ENCODE measurements around the gene SPSB3.

Gene SPSB3

DNA sequence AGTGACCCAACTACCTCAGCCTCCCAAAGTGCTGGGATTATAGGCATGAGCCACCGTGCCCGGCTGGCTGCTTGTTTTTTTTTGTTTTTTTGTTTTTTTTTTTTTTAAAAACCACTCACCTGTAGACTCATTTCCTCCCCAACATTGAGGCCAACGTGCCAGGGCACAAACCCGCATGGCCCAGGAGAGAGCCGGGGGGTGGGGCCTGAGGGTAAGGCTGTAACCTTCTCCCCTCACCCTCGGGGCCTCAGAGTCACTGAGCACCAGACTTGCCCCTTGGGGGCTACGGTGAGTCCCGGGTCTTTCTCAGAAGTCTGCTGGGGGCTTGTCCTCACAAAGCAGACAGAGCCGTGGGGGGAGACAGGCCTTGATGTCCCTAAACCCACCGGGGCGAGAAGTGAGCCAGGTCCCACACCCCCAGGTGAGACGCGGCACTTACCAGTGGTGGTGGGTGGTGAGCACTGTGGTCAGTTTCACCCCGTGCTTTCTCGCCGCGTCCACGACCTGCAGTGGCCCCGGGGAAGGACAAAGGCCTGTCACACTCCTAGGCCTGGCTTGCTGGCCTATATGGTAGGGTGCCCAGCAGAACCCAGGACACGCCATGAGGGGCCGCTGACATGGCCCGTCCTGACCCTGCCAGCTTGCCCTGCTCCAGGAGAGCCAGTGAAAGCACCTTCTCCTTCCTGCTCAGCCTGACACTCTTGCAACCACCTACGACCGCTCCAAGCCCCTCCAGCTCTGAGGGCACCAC, 39.7 kb upstream of the SPSB3 start:
- Histone ChIP-seq H3K36me3 (ENCODE audit: control insufficient read depth in 1 of 2, insufficient read depth in 2 of 2, low read length in 2 of 2) (peaks cover 4 to 55% of the 10 kb centered on the region in 2 donors), H3K9me3 (ENCODE audit: control insufficient read depth in 1 of 2, low read length in 2 of 2) (no peaks in the 10 kb centered on the region)

DNA sequence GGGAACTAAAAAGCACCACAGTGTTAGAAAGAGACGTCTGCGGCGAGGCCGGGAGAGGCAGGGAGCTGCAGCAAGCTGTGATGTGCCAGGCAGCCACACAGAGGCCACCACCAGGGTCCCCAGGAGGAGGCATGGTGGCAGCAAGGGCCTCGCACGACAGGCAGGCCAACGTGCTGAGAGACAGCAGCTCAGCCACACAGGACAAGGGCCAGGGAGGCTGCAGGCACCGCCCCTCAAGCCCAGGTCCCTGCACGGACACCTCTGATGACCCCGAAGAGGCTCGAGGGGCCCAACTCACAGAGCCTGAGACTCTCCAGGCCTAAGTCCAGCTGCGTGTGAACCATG, 38.5 kb upstream of the SPSB3 start:
- no peaks in the 10 kb centered on the region for H3K27me3 ChIP-seq (ENCODE audit: low read depth, low read length)
- H3K4me1 ChIP-seq (ENCODE audit: control insufficient read depth in 1 of 2, insufficient read depth in 2 of 2, low read length in 2 of 2) = peaks cover 3 to 23% of the 10 kb centered on the region in 2 donors
- no peak overlapping the region for H3K4me3 ChIP-seq (ENCODE audit: low read depth in 1 of 2, low read length in 2 of 2)
- H3K27ac ChIP-seq (ENCODE audit: low read length) = no peak overlapping the region
- peaks cover 11 to 65% of the 10 kb centered on the region in 2 donors for H3K36me3 ChIP-seq (ENCODE audit: control insufficient read depth in 1 of 2, insufficient read depth in 2 of 2, low read length in 2 of 2)
- H3K9me3 ChIP-seq (ENCODE audit: control insufficient read depth in 1 of 2, low read length in 2 of 2) = no peaks in the 10 kb centered on the region

More for the DNA sequence above, 39.7 kb upstream of the SPSB3 start:
- H3K27ac ChIP-seq (ENCODE audit: low read length) = no peak overlapping the region
- H3K4me3 ChIP-seq (ENCODE audit: low read depth in 1 of 2, low read length in 2 of 2) = no peak overlapping the region
- no peaks in the 10 kb centered on the region for H3K27me3 ChIP-seq (ENCODE audit: low read depth, low read length)
- H3K4me1 ChIP-seq (ENCODE audit: control insufficient read depth in 1 of 2, insufficient read depth in 2 of 2, low read length in 2 of 2) = peaks cover 3 to 23% of the 10 kb centered on the region in 2 donors

DNA sequence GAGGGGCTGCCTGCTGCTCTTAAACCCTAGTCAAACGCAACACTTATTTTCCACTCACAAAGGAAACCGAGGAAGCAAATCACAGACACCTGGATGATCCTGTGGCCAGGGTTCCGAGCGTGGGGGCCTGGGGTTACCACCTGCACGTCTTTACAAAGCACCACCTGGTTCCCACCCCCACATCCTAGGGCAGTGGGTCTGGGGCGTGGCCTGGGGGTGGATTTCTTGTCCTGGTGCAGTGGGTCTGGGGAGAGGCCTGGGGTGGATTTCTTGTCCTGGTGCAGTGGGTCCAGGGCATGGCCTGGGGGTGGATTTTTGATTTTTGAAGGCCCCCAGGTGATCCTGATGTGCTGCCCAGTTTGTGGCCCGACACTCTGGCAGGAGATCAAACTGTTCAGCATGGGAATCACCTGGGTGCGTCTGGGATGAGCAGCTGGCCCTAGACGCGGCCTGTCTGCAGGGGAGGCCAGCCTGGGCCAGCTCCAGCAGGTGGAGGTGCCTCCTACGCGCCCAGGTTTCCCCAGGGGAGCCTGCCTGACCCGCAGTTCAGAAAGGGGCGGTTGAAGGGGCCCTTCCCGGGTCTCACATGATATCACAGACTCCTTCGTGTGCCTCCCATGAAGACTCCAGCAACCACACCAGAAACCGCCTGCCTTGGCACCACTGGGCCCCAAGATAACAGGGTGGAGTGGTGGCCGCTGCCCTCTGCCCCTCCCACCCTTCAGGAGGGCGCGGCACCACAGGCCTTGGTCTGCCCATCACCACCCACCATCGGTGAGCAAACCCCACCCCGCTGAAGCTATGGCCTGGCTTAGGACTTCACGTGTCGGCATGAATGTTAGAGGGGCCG, 38.0 kb upstream of the SPSB3 start:
- Histone ChIP-seq H3K36me3 (ENCODE audit: control insufficient read depth in 1 of 2, insufficient read depth in 2 of 2, low read length in 2 of 2) (peaks cover 12 to 68% of the 10 kb centered on the region in 2 donors), H3K27ac (ENCODE audit: low read length) (no peak overlapping the region), H3K9me3 (ENCODE audit: control insufficient read depth in 1 of 2, low read length in 2 of 2) (no peaks in the 10 kb centered on the region), H3K4me1 (ENCODE audit: control insufficient read depth in 1 of 2, insufficient read depth in 2 of 2, low read length in 2 of 2) (peaks cover 2 to 17% of the 10 kb centered on the region in 2 donors), H3K27me3 (ENCODE audit: low read depth, low read length) (no peaks in the 10 kb centered on the region), H3K4me3 (ENCODE audit: low read depth in 1 of 2, low read length in 2 of 2) (no peak overlapping the region)

DNA sequence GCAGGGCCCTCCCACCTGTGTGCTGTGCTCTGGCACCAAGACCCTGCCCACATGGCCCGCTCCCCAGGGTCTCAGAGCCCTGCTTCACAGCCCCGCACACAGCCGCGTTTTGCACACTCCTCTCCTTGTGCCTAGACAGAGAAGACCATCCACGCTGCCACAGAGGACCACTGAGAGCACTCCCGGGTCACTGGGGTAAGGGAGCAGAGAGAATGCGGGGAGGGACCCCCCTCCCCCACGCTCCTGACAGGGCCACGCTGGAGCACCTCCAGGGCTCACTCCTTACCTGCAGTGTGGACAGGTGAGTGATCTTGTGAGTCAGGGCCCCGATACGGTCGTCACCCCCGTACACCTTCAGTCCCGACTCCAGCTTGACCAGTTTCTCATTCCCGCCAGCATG, 37.2 kb upstream of the SPSB3 start:
- Histone ChIP-seq H3K4me1 (ENCODE audit: control insufficient read depth in 1 of 2, insufficient read depth in 2 of 2, low read length in 2 of 2) (peaks cover 0 to 10% of the 10 kb centered on the region in 2 donors), H3K27me3 (ENCODE audit: low read depth, low read length) (no peaks in the 10 kb centered on the region), H3K4me3 (ENCODE audit: low read depth in 1 of 2, low read length in 2 of 2) (no peak overlapping the region), H3K36me3 (ENCODE audit: control insufficient read depth in 1 of 2, insufficient read depth in 2 of 2, low read length in 2 of 2) (peaks cover 17 to 74% of the 10 kb centered on the region in 2 donors), H3K27ac (ENCODE audit: low read length) (no peak overlapping the region), H3K9me3 (ENCODE audit: control insufficient read depth in 1 of 2, low read length in 2 of 2) (no peaks in the 10 kb centered on the region)

DNA sequence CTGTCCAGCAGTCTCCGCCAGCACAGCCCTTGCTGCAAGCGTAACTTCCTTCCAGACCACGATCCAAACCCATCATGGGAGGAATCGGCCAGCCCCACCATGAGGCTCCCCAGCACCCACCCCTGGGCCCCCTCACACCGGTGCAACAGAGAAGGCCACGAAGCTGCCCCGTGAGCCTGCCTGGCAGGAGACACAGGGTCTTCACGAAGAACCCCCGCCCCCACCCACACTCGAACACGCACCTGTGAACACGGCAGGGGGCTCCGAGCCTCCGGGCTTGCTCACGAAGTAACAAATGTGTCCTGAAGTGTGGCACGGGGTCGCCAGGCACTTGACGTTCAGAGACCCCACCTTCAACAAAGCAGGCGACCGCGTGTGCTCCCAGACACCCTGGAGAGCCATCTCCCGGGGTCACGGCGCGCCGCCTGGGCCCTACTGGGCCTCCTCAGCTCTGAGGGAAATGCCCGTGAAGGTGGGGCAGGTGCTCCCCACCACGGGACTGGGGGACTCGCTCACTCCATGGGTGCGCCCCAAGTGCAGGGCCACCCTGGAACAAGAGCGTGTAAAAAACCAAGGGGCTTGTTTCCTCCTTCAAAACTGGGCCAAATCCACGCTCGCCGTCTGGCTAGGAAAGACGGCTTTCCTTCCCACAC, 36.6 kb upstream of the SPSB3 start:
- H3K9me3 ChIP-seq (ENCODE audit: control insufficient read depth in 1 of 2, low read length in 2 of 2) = no peaks in the 10 kb centered on the region
- no peak overlapping the region for H3K4me3 ChIP-seq (ENCODE audit: low read depth in 1 of 2, low read length in 2 of 2)
- peaks cover 0 to 4% of the 10 kb centered on the region in 2 donors for H3K4me1 ChIP-seq (ENCODE audit: control insufficient read depth in 1 of 2, insufficient read depth in 2 of 2, low read length in 2 of 2)
- peaks cover 17 to 74% of the 10 kb centered on the region in 2 donors for H3K36me3 ChIP-seq (ENCODE audit: control insufficient read depth in 1 of 2, insufficient read depth in 2 of 2, low read length in 2 of 2)
- no peak overlapping the region for H3K27ac ChIP-seq (ENCODE audit: low read length)
- H3K27me3 ChIP-seq (ENCODE audit: low read depth, low read length) = no peaks in the 10 kb centered on the region

DNA sequence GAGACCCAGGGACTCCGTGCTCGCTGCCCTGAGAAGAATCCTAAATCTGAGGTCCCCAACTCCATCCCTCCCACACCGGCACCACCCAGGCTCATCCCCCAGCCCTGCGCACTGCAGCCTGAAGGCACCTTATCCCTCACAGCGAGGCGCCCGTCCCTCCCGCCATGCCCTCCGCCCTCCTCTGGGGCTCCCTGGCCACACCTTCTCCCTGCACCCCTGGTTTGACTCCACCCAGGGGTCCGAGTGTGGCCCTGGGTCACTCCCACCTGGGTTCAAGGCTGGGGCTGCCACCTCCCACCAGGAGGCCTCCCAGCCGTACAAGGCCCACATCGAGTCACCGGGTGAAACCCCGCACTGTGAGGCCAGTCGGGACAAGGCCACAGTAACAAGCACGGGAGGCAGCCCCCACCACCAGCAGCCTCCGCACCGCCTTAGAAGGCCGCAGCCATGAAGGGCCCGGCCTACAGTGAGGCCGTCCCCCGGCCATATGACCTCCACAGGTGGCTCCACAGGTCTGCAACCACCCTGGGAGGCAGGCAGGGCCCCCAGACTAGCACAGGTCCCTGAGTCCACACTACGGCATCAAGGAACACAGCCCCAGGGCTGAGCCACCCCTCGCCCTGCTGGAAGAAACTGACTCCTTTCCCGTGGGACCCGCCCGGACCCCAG, 36.0 kb upstream of the SPSB3 start:
- H3K36me3 ChIP-seq (ENCODE audit: control insufficient read depth in 1 of 2, insufficient read depth in 2 of 2, low read length in 2 of 2) = peaks cover 21 to 78% of the 10 kb centered on the region in 2 donors
- H3K4me1 ChIP-seq (ENCODE audit: control insufficient read depth in 1 of 2, insufficient read depth in 2 of 2, low read length in 2 of 2) = no peaks in the 10 kb centered on the region

DNA sequence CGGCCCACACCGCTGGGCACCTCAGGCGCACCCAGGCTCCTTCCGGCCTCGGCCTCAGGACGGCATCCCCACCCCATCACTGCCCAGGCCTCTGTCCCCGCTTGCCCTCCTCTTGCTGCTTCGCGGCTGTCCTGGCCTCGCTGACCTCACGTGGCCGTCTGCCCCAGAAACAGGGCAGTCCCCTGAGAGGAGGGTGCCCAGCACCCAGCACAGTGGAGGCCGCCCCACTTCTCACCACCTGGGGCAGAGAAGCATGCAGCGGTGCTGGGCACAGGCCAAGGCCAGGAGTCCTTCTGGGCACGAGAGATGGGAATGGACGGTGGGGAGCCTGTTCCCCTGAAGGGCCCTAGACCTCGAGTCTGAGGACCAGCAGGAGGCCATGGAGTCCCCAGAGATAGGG, 35.3 kb upstream of the SPSB3 start:
- peaks cover 21 to 76% of the 10 kb centered on the region in 2 donors for H3K36me3 ChIP-seq (ENCODE audit: control insufficient read depth in 1 of 2, insufficient read depth in 2 of 2, low read length in 2 of 2)
- H3K4me3 ChIP-seq (ENCODE audit: low read depth in 1 of 2, low read length in 2 of 2) = no peak overlapping the region

More for the DNA sequence above, 36.0 kb upstream of the SPSB3 start:
- Histone ChIP-seq H3K27ac (ENCODE audit: low read length) (no peak overlapping the region), H3K4me3 (ENCODE audit: low read depth in 1 of 2, low read length in 2 of 2) (no peak overlapping the region), H3K27me3 (ENCODE audit: low read depth, low read length) (no peaks in the 10 kb centered on the region), H3K9me3 (ENCODE audit: control insufficient read depth in 1 of 2, low read length in 2 of 2) (no peaks in the 10 kb centered on the region)

DNA sequence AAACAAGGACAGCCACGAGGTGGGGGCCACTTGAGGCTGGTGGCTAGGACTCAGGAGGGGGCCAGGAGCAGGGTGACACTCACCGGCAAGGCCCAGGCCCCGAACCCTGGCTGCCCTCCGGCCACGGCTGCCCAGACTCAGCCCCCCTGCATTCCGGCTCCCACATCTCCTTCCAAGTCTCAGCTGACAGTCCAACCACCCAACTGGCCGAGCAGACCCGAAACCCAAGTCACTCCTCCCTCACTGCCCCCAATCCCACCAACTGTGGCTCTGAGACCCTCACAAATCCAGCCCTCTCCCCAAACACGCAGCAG, 34.9 kb upstream of the SPSB3 start:
- H3K27me3 ChIP-seq (ENCODE audit: low read depth, low read length) = no peaks in the 10 kb centered on the region
- no peaks in the 10 kb centered on the region for H3K4me1 ChIP-seq (ENCODE audit: control insufficient read depth in 1 of 2, insufficient read depth in 2 of 2, low read length in 2 of 2)
- no peaks in the 10 kb centered on the region for H3K9me3 ChIP-seq (ENCODE audit: control insufficient read depth in 1 of 2, low read length in 2 of 2)
- H3K27ac ChIP-seq (ENCODE audit: low read length) = no peak overlapping the region
- H3K36me3 ChIP-seq (ENCODE audit: control insufficient read depth in 1 of 2, insufficient read depth in 2 of 2, low read length in 2 of 2) = peaks cover 17 to 72% of the 10 kb centered on the region in 2 donors
- H3K4me3 ChIP-seq (ENCODE audit: low read depth in 1 of 2, low read length in 2 of 2) = no peak overlapping the region

More for the DNA sequence above, 35.3 kb upstream of the SPSB3 start:
- no peaks in the 10 kb centered on the region for H3K9me3 ChIP-seq (ENCODE audit: control insufficient read depth in 1 of 2, low read length in 2 of 2)
- no peaks in the 10 kb centered on the region for H3K4me1 ChIP-seq (ENCODE audit: control insufficient read depth in 1 of 2, insufficient read depth in 2 of 2, low read length in 2 of 2)
- no peaks in the 10 kb centered on the region for H3K27me3 ChIP-seq (ENCODE audit: low read depth, low read length)
- no peak overlapping the region for H3K27ac ChIP-seq (ENCODE audit: low read length)

DNA sequence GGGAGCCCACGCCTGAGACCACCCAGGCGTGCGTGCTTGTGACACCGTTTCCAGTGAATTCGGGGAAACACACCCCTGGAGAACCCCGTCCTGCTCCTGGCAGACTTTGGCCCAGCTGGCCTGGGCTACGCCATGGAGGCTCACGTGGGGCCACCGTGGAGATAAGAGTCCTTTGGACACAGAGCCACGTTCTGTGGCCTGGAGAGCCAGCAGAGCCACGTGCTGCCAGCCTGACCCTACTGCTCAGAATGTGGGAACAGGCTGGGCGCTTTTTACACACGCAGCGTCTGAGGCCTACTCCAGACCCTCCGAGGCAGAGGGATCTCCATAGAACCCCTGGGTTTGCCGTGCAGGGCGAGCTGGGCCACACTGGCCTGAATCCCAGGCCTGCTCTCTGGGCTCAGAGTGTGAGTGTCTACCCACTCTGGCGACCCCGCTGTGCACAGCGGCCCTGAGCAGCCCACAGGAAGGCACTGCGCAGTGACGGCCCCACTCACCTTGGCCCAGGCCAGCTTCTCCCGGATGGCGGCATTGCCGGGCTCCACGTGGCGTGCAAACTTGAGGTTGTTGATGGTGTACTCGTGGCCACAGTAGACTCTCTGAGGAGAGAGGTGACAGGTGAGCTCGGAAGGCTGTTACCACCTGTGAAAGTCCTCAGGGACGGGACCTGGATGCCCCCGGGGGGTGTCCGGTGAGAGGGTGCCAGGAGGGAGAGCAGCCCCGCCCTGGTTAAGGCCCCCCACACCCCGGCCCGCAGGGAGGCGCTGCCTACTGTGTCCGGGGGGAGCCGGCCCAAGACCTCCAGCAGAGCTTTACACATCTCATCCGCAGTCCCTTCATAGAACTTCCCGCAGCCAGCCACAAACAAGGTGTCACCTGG, 34.3 kb upstream of the SPSB3 start:
- Histone ChIP-seq H3K4me1 (ENCODE audit: control insufficient read depth in 1 of 2, insufficient read depth in 2 of 2, low read length in 2 of 2) (no peaks in the 10 kb centered on the region), H3K9me3 (ENCODE audit: control insufficient read depth in 1 of 2, low read length in 2 of 2) (no peaks in the 10 kb centered on the region), H3K36me3 (ENCODE audit: control insufficient read depth in 1 of 2, insufficient read depth in 2 of 2, low read length in 2 of 2) (peaks cover 17 to 66% of the 10 kb centered on the region in 2 donors), H3K27me3 (ENCODE audit: low read depth, low read length) (no peaks in the 10 kb centered on the region), H3K4me3 (ENCODE audit: low read depth in 1 of 2, low read length in 2 of 2) (no peak overlapping the region), H3K27ac (ENCODE audit: low read length) (no peak overlapping the region)

DNA sequence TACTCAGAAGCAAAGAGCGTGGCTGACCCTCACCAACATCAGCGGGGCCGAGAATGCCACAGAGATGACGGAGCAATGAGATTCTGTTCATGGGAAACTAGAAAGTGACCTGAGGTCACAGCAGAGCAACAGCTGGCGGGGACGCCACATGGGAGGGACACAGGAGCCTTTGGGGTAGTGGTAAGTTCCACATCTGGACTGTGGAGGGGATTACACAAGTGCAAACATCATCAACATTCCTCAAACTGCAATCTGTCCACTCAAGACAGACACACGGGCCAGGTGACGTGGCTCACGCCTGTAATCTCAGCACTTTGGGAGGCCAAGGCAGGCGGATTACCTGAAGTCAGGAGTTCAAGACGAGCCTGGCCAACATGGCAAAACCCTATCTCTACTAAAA, 33.1 kb upstream of the SPSB3 start:
- Histone ChIP-seq H3K4me1 (ENCODE audit: control insufficient read depth in 1 of 2, insufficient read depth in 2 of 2, low read length in 2 of 2) (no peaks in the 10 kb centered on the region), H3K4me3 (ENCODE audit: low read depth in 1 of 2, low read length in 2 of 2) (no peak overlapping the region), H3K9me3 (ENCODE audit: control insufficient read depth in 1 of 2, low read length in 2 of 2) (no peaks in the 10 kb centered on the region), H3K36me3 (ENCODE audit: control insufficient read depth in 1 of 2, insufficient read depth in 2 of 2, low read length in 2 of 2) (peaks cover 17 to 57% of the 10 kb centered on the region in 2 donors), H3K27ac (ENCODE audit: low read length) (no peak overlapping the region), H3K27me3 (ENCODE audit: low read depth, low read length) (no peaks in the 10 kb centered on the region)

Data from muscle layer of duodenum (tissue), 2 donors.